ENCODE measurements around the gene USH2A.
"Not testable (repeated sequence)": the region's sequence is repeated elsewhere in the genome, so short reads cannot be mapped to it uniquely, and the experiment has no call there.

USH2A gene

GRCh38 chr1:216028631-216029030 is 394.6 kb downstream of the USH2A start:
- TF ChIP-seq CTCF (conservative IDR thresholded peaks at IDR 0.05; ENCODE audit: low read depth, low read length), result no peak

GRCh38 chr1:216024546-216024945 is 398.7 kb downstream of the USH2A start:
- no peak for TF ChIP-seq CTCF (conservative IDR thresholded peaks at IDR 0.05; ENCODE audit: low read depth, low read length)
- DNase-seq (ENCODE audit: low read depth), result no peak
- no peak overlapping the region for H3K4me3 ChIP-seq (ENCODE audit: low read length)

More at GRCh38 chr1:216028631-216029030, 394.6 kb downstream of the USH2A start:
- no peak overlapping the region for H3K4me3 ChIP-seq (ENCODE audit: low read length)
- DNase-seq (ENCODE audit: low read depth), result no peak

- DNase-seq (ENCODE audit: low read depth), result no peak
- no peak for TF ChIP-seq CTCF (conservative IDR thresholded peaks at IDR 0.05; ENCODE audit: low read depth, low read length)
These were observed 402.4 kb downstream of the USH2A start for GRCh38 chr1:216020743-216021345.

GRCh38 chr1:216015116-216015515 is 408.1 kb downstream of the USH2A start:
- no peak overlapping the region for H3K4me3 ChIP-seq (ENCODE audit: low read length)

More at GRCh38 chr1:216020743-216021345, 402.4 kb downstream of the USH2A start:
- H3K4me3 ChIP-seq (ENCODE audit: low read length), result no peak overlapping the region

GRCh38 chr1:216014086-216014485 is 409.2 kb downstream of the USH2A start:
- TF ChIP-seq CTCF (conservative IDR thresholded peaks at IDR 0.05; ENCODE audit: low read depth, low read length), result no peak
- no peak for DNase-seq (ENCODE audit: low read depth)
- H3K4me3 ChIP-seq (ENCODE audit: low read length), result no peak overlapping the region

More at GRCh38 chr1:216015116-216015515, 408.1 kb downstream of the USH2A start:
- no peak for DNase-seq (ENCODE audit: low read depth)
- TF ChIP-seq CTCF (conservative IDR thresholded peaks at IDR 0.05; ENCODE audit: low read depth, low read length), result no peak

- not testable (repeated sequence) for DNase-seq (ENCODE audit: low read depth)
These were observed 413.8 kb downstream of the USH2A start for GRCh38 chr1:216009456-216009855.

GRCh38 chr1:216005916-216006315 is 417.3 kb downstream of the USH2A start:
- peak; percentile 74 for DNase-seq (ENCODE audit: low read depth)
- no peak overlapping the region for H3K4me3 ChIP-seq (ENCODE audit: low read length)
- TF ChIP-seq CTCF (conservative IDR thresholded peaks at IDR 0.05; ENCODE audit: low read depth, low read length), result no peak

More at GRCh38 chr1:216009456-216009855, 413.8 kb downstream of the USH2A start:
- H3K4me3 ChIP-seq (ENCODE audit: low read length), result not testable (repeated sequence)
